OCI-LY7 (cell line): Measurements from ENCODE around the gene WIPF3. TPM values are rescaled to one million over a fixed set of nuclear protein-coding genes. Genes with fewer than 3 reads are reported as not detected.

ENCODE experiments used
- BruUV-seq: library from RNA; stranded (reverse); fragments of 400-500 nt; replicated peaks from 2 replicates; lab custom pipeline; 2021; lab: Mats Ljungman, UMichigan
- CTCF ChIA-PET: fragments of 300-600 bp; sonication (Branson Sonifier 250); formaldehyde crosslinking; loops from one replicate; lab custom pipeline; 2022; ENCODE audit warnings: antibody characterized with exemption; ENCODE audit not compliant: unreplicated experiment; lab: Charles Lee
- POLR2A ChIA-PET: fragments of 300-600 bp; sonication (Branson Sonifier 250); formaldehyde crosslinking; loops from one replicate; lab custom pipeline; 2022; ENCODE audit warnings: antibody characterized with exemption; lab: Charles Lee
- DNase-seq: peaks from one replicate; pipeline ENCODE4 v3.0.0-alpha.2; 2015; ENCODE audit warnings: low spot score
- H2AFZ ChIP-seq: fragments of 200-600 bp; sonication (generic), shearing (Covaris generic); 2 replicates; pipeline ENCODE4 v1.6.1; 2014; ENCODE audit warnings: mild to moderate bottlenecking, antibody characterized with exemption, low read length, moderate library complexity
- H3K27ac ChIP-seq: fragments of 200-600 bp; sonication (generic); 2 replicates; pipeline ENCODE4 v1.5.1; 2014; ENCODE audit warnings: mixed run types, low read depth, mild to moderate bottlenecking, moderate library complexity, low read length, inconsistent platforms; ENCODE audit not compliant: poor library complexity, severe bottlenecking
- H3K36me3 ChIP-seq: fragments of 200-600 bp; sonication (generic); 2 replicates; pipeline ENCODE4 v1.6.1; 2014; ENCODE audit warnings: mild to moderate bottlenecking, antibody characterized with exemption, low read length, moderate library complexity, mixed read lengths; ENCODE audit not compliant: insufficient read depth
- H3K4me1 ChIP-seq: fragments of 200-600 bp; sonication (generic); 2 replicates; pipeline ENCODE4 v1.5.1; 2014; ENCODE audit warnings: mild to moderate bottlenecking, low read length; ENCODE audit not compliant: insufficient read depth, poor library complexity, severe bottlenecking
- H3K4me2 ChIP-seq: fragments of 200-600 bp; sonication (generic); 2 replicates; pipeline ENCODE4 v1.6.1; 2014; ENCODE audit warnings: mild to moderate bottlenecking, low read length
- H3K4me3 ChIP-seq: fragments of 200-600 bp; sonication (generic); 2 replicates; pipeline ENCODE4 v1.5.1; 2014; ENCODE audit warnings: mild to moderate bottlenecking, low read depth, low read length; ENCODE audit not compliant: poor library complexity, severe bottlenecking
- H3K79me2 ChIP-seq: fragments of 200-600 bp; sonication (generic); 2 replicates; pipeline ENCODE4 v1.6.1; 2016; ENCODE audit warnings: low read depth, mild to moderate bottlenecking, low read length, moderate library complexity, mixed read lengths; ENCODE audit not compliant: insufficient read depth
- H3K9me2 ChIP-seq: fragments of 200-600 bp; sonication (generic); 2 replicates; pipeline ENCODE4 v1.6.1; 2016; ENCODE audit warnings: mild to moderate bottlenecking, low read length, mixed read lengths; ENCODE audit not compliant: insufficient read depth
- H3K9me3 ChIP-seq: fragments of 200-600 bp; sonication (generic); 2 replicates; pipeline ENCODE4 v1.6.1; 2014; ENCODE audit warnings: mild to moderate bottlenecking, mixed run types, low read length, mixed read lengths
- H4K20me1 ChIP-seq: fragments of 200-600 bp; sonication (generic); 2 replicates; pipeline ENCODE4 v1.6.1; 2014; ENCODE audit warnings: mild to moderate bottlenecking, antibody characterized with exemption, low read length, moderate library complexity, mixed read lengths; ENCODE audit not compliant: insufficient read depth
- EZH2phosphoT487 ChIP-seq: fragments of 200-600 bp; sonication (generic); IDR thresholded peaks from 2 replicates; pipeline ENCODE4 v1.6.1; 2018; ENCODE audit warnings: low read depth, borderline replicate concordance, mild to moderate bottlenecking, mixed run types, antibody characterized with exemption, low read length, moderate library complexity, mixed read lengths
- intact Hi-C: fragments of 100-400 bp; cut with micrococcal nuclease; formaldehyde crosslinking; loops from one replicate; pipeline ENCODE4 v1.10.0; 2022; ENCODE audit not compliant: unreplicated experiment
- total RNA-seq, 2 experiments: library from RNA; depleted of rRNA in 1 of 2; stranded (reverse); fragments of >200 nt in 1 of 2; shearing (Covaris generic) in 1 of 2; gene quantifications; 2 replicates each; pipeline ENCODE4 v1.2.3, GENCODE V29; 2014 to 2022
- TF ChIP-seq, protein P1 (sequence below): fragments of 200-600 bp; sonication (generic); conservative IDR thresholded peaks from 2 replicates; pipeline ENCODE4 v1.5.1; 2014; ENCODE audit warnings: mild to moderate bottlenecking, antibody characterized with exemption, low read length, moderate library complexity, mixed read lengths

Gene WIPF3
- total RNA-seq, 2 experiments from 2014 or later, result not detected

DNA sequence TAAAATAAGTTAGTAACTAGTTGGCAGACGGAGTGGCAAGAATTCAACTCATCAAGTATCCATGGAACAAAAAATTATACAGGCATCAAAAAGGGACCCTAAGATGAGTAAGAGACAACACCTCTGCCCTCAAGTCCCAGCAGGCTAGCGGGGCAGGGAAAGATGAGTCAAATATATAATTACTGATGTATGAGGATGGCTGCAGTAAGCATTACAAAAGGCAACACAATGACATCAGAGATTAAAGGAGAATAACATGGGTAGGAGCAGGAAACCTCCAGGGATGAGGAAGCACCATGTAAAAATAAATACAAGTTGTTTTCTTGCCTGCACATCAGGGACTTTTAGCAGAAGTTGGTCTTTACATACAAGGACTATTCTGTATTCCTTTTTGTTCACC lies 133.9 kb downstream of the WIPF3 start:
- H2AFZ ChIP-seq, result no peak overlapping the region
- H4K20me1 ChIP-seq, result no peaks in the 10 kb centered on the region
- no peak for DNase-seq
- H3K9me2 ChIP-seq, result no peaks in the 10 kb centered on the region
- no peaks in the 10 kb centered on the region for H3K9me3 ChIP-seq
- no peak overlapping the region for H3K27ac ChIP-seq
- peaks cover 93% of the 10 kb centered on the region for H3K36me3 ChIP-seq
- POLR2A ChIA-PET, result no interaction called here
- H3K4me2 ChIP-seq, result no peak overlapping the region
- H3K4me1 ChIP-seq, result no peaks in the 10 kb centered on the region
- no peaks in the 10 kb centered on the region for H3K79me2 ChIP-seq
- TF ChIP-seq, protein P1, sequence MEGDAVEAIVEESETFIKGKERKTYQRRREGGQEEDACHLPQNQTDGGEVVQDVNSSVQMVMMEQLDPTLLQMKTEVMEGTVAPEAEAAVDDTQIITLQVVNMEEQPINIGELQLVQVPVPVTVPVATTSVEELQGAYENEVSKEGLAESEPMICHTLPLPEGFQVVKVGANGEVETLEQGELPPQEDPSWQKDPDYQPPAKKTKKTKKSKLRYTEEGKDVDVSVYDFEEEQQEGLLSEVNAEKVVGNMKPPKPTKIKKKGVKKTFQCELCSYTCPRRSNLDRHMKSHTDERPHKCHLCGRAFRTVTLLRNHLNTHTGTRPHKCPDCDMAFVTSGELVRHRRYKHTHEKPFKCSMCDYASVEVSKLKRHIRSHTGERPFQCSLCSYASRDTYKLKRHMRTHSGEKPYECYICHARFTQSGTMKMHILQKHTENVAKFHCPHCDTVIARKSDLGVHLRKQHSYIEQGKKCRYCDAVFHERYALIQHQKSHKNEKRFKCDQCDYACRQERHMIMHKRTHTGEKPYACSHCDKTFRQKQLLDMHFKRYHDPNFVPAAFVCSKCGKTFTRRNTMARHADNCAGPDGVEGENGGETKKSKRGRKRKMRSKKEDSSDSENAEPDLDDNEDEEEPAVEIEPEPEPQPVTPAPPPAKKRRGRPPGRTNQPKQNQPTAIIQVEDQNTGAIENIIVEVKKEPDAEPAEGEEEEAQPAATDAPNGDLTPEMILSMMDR, result no peak
- H3K4me3 ChIP-seq, result no peak overlapping the region
- intact Hi-C loops, result no loop called here
- BruUV-seq, result no TSS peak
- CTCF ChIA-PET, result no interaction called here

DNA sequence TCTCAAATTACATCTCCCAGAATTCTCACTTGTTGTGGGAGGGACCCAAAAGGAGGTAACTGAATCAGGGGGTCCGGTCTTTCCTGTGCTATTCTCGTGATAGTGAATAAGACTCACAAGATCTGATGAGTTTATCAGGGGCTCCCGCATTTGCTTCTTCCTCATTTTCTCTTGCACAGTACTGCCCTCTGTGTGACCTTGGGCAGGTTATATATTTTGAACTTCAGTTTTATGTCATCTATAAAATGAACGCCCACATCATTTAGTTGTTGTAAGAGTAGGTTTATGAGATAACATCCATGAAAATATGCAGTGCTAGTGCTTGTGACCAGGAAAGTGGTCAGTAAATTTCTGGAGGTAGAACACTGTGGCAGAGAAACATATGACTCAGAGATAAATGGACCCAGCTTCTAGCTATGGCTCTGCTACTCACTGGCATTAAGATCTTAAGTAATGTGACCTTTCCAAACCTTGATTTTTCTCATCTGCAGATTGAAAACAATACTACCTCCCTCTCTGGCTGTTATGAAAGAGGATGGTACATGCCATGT lies 139.0 kb downstream of the WIPF3 start:
- Histone ChIP-seq H2AFZ (no peak overlapping the region), H3K9me3 (no peaks in the 10 kb centered on the region), H3K79me2 (no peaks in the 10 kb centered on the region), H3K4me3 (no peak overlapping the region), H3K36me3 (peaks cover 90% of the 10 kb centered on the region), H3K4me1 (no peaks in the 10 kb centered on the region), H4K20me1 (no peaks in the 10 kb centered on the region), H3K9me2 (no peaks in the 10 kb centered on the region), H3K27ac (no peak overlapping the region), H3K4me2 (no peak overlapping the region)
- TF ChIP-seq, protein P1, result no peak
- TF ChIP-seq EZH2phosphoT487, result no peak
- ChIA-PET POLR2A (no interaction called here), CTCF (no interaction called here)
- DNase-seq, result no peak
- intact Hi-C loops, result no loop called here
- BruUV-seq, result no TSS peak

DNA sequence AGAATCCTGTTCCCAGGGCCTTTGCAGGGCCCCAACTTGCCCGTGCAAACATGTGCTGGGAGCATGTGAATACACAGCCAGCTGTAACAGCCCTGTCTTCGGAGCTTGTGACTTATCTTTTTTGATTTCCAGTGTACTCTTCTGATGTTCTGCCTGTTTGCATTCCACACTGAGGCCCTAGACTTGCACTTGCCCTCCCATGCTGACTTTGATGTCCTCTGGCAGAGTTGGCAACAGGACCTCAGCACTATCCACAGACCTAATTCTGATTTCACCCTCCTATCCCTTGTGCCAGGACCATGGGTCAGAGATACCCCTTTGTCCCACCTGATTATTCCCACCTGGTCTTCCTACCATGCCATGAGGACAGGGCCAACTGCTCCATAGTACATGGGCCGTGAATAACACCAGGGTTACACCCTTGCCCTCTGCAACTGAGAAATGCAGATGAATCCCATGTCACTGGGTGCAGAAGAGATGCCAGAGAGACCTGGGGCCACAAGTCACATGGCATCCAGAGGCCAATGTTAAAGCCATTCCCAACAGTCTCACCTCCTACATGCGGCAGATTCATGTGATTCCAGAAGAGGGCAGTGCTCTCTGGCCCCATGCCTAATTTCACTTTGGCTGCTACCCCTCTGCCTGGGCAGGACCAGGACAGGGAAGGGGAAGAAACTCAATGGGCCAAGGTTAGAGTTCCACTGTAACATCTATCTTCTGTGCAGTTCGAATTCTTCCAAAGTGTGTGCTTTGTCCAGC lies 140.3 kb downstream of the WIPF3 start:
- no TSS peak for BruUV-seq
- CTCF ChIA-PET, result no interaction called here
- no peak overlapping the region for H2AFZ ChIP-seq

More for the DNA sequence above, 140.3 kb downstream of the WIPF3 start:
- no peak overlapping the region for H3K4me2 ChIP-seq
- H4K20me1 ChIP-seq, result no peaks in the 10 kb centered on the region
- no peaks in the 10 kb centered on the region for H3K9me2 ChIP-seq
- peaks cover 9% of the 10 kb centered on the region; the same call in 1 of the 2 replicates for H3K9me3 ChIP-seq
- no peak overlapping the region for H3K4me3 ChIP-seq
- intact Hi-C loops, result loop anchor here (2.0 kb wide), 1 partner anchor 116 kb away; no protein-coding TSS in a partner anchor
- POLR2A ChIA-PET, result no interaction called here
- no peaks in the 10 kb centered on the region for H3K4me1 ChIP-seq
- H3K79me2 ChIP-seq, result no peaks in the 10 kb centered on the region
- DNase-seq, result peak; percentile 27
- TF ChIP-seq, protein P1, result peak; percentile 61
- TF ChIP-seq EZH2phosphoT487, result no peak
- H3K27ac ChIP-seq, result no peak overlapping the region
- peaks cover 90% of the 10 kb centered on the region for H3K36me3 ChIP-seq
